ENCODE data around the gene DOCK3.

DOCK3 gene

GRCh38 chr3:51270559-51270958 lies 595.8 kb downstream of the DOCK3 start:
- DNase-seq (ENCODE audit: low spot score) = no peak
- no peak for TF ChIP-seq CTCF (IDR thresholded peaks at IDR 0.05; ENCODE audit: extremely low read depth, missing control alignments)

GRCh38 chr3:51271172-51271571 lies 596.4 kb downstream of the DOCK3 start:
- no peak for DNase-seq (ENCODE audit: low spot score)
- TF ChIP-seq CTCF (IDR thresholded peaks at IDR 0.05; ENCODE audit: extremely low read depth, missing control alignments) = no peak

GRCh38 chr3:51274052-51274451 lies 599.3 kb downstream of the DOCK3 start:
- no peak for TF ChIP-seq CTCF (IDR thresholded peaks at IDR 0.05; ENCODE audit: extremely low read depth, missing control alignments)
- no peak for DNase-seq (ENCODE audit: low spot score)

GRCh38 chr3:51275111-51275805 lies 600.5 kb downstream of the DOCK3 start:
- no peak for DNase-seq (ENCODE audit: low spot score)
- no peak for TF ChIP-seq CTCF (IDR thresholded peaks at IDR 0.05; ENCODE audit: extremely low read depth, missing control alignments)

GRCh38 chr3:51276046-51276445 lies 601.3 kb downstream of the DOCK3 start:
- no peak for DNase-seq (ENCODE audit: low spot score)
- no peak for TF ChIP-seq CTCF (IDR thresholded peaks at IDR 0.05; ENCODE audit: extremely low read depth, missing control alignments)

- no peak for DNase-seq (ENCODE audit: low spot score)
Measured at GRCh38 chr3:51279448-51279847, 604.7 kb downstream of the DOCK3 start.

GRCh38 chr3:51280176-51280575 lies 605.4 kb downstream of the DOCK3 start:
- TF ChIP-seq CTCF (IDR thresholded peaks at IDR 0.05; ENCODE audit: extremely low read depth, missing control alignments) = no peak
- no peak for DNase-seq (ENCODE audit: low spot score)

More at GRCh38 chr3:51279448-51279847, 604.7 kb downstream of the DOCK3 start:
- no peak for TF ChIP-seq CTCF (IDR thresholded peaks at IDR 0.05; ENCODE audit: extremely low read depth, missing control alignments)

All from GM20000 (cell line).